H1 (cell line): Measurements from ENCODE around the gene SEMA3A.

Source experiments
- EZH2 ChIP-seq: fragments of 200-600 bp; sonication (generic); IDR thresholded peaks from 2 replicates; pipeline ENCODE4 v1.7.1; 2012; ENCODE audit warnings: low read depth, mild to moderate bottlenecking, moderate library complexity, low read length, inconsistent platforms; ENCODE audit not compliant: severe bottlenecking
- YY1 ChIP-seq: IDR thresholded peaks from 2 replicates; pipeline ENCODE4 v1.6.1; 2011; ENCODE audit warnings: low read depth, mild to moderate bottlenecking, low read length
- TF ChIP-seq, protein P1 (sequence below), 3 experiments: IDR thresholded peaks; 1 replicate in 2 of 3; 2 replicates in 1 of 3; pipeline versions ENCODE4 v1.5.1 to v1.6.1; 2011; ENCODE audit warnings: low read length in 3 of 3, mild to moderate bottlenecking in 3 of 3, inconsistent platforms in 2 of 3, low read depth in 1 of 3, moderate library complexity in 1 of 3; ENCODE audit not compliant: insufficient read depth in 1 of 3; ENCODE audit errors: control extremely low read depth in 1 of 3

DNA sequence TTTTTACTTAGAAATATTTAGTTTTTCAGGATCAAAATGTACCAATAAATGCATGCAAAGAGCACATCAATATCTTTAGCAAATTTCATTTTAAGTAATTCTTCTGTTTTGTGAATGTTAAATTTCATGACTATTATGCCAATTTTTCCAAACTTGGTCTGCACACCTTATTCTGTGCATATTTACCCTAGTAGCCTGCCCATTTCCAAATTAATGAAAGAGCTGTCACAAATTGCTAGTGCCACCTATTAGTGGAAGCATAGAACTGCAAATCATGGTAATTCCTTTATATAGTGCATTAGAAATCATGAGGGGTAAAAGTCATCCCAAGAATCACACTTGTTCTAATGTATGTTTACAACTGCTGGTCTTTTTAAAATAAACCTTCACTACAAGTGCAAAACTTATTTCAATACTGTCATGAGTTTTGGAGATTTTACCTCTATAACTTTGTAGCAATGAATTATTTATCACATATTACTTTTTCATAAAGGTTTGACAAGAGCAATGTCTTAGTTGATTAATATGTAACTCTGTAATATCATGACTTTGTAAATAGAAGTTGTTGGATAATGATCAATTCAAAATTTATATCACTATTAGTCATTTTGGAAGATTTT, 5.7 kb downstream of the SEMA3A start:
- TF ChIP-seq, protein P1, sequence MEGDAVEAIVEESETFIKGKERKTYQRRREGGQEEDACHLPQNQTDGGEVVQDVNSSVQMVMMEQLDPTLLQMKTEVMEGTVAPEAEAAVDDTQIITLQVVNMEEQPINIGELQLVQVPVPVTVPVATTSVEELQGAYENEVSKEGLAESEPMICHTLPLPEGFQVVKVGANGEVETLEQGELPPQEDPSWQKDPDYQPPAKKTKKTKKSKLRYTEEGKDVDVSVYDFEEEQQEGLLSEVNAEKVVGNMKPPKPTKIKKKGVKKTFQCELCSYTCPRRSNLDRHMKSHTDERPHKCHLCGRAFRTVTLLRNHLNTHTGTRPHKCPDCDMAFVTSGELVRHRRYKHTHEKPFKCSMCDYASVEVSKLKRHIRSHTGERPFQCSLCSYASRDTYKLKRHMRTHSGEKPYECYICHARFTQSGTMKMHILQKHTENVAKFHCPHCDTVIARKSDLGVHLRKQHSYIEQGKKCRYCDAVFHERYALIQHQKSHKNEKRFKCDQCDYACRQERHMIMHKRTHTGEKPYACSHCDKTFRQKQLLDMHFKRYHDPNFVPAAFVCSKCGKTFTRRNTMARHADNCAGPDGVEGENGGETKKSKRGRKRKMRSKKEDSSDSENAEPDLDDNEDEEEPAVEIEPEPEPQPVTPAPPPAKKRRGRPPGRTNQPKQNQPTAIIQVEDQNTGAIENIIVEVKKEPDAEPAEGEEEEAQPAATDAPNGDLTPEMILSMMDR (IDR thresholded peaks at IDR 0.05; ENCODE audit: control extremely low read depth in 1 of 3, insufficient read depth in 1 of 3, low read depth in 1 of 3, low read length in 3 of 3) = peak in 2 of 3 experiments; percentile 35 to 51; a peak in 2 of 4 replicates
- no peak for TF ChIP-seq YY1
- no peak for TF ChIP-seq EZH2
